BJ (cell line): ENCODE measurements around the gene ADD1. TPM values are rescaled to one million over a fixed set of nuclear protein-coding genes. Genes with fewer than 3 reads are reported as not detected.

ENCODE experiments used
- CTCF ChIA-PET: fragments of 350-600 bp; formaldehyde crosslinking; extraction: SDS; loops from one replicate; lab custom pipeline; 2021; ENCODE audit warnings: antibody characterized with exemption, inconsistent platforms; lab: Yijun Ruan, JAX
- POLR2A ChIA-PET: fragments of 300-600 bp; sonication (Branson Sonifier 250); formaldehyde crosslinking; extraction: SDS; loops from one replicate; lab custom pipeline; 2021; ENCODE audit warnings: antibody characterized with exemption; lab: Charles Lee
- DNase-seq: peaks from one replicate; pipeline ENCODE4 v3.0.0-alpha.2; 2011; ENCODE audit warnings: low read depth
- H3K27me3 ChIP-seq: 2 replicates; pipeline ENCODE4 v1.6.0; 2011; ENCODE audit warnings: low read length; ENCODE audit not compliant: control insufficient read depth, insufficient read depth
- H3K36me3 ChIP-seq: 2 replicates; pipeline ENCODE4 v1.5.1; 2011; ENCODE audit warnings: low read length; ENCODE audit not compliant: control insufficient read depth, insufficient read depth
- H3K4me3 ChIP-seq: 2 replicates; pipeline ENCODE4 v1.5.1; 2011; ENCODE audit warnings: low read depth, mild to moderate bottlenecking, control low read depth, low read length
- CTCF ChIP-seq: IDR thresholded peaks from 2 replicates; pipeline ENCODE4 v1.5.1; 2011; ENCODE audit warnings: low read depth, mild to moderate bottlenecking, control low read depth, inconsistent platforms, low read length, moderate library complexity; ENCODE audit not compliant: insufficient read depth
- polyA plus RNA-seq: library from polyadenylated mRNA; depleted of rRNA; stranded (reverse); fragments of >200 nt; gene quantifications from 2 replicates; pipeline ENCODE4 v1.2.3, GENCODE V29; 2011

Gene ADD1
- polyA plus RNA-seq, 1 experiment: 140 TPM

GRCh38 chr4:2808001-2808400, 35.6 kb upstream of the ADD1 start:
- no peak for DNase-seq
- Histone ChIP-seq H3K27me3 (no peaks in the 10 kb centered on the region), H3K36me3 (peaks cover 21% of the 10 kb centered on the region), H3K4me3 (no peak overlapping the region)
- ChIA-PET POLR2A (no interaction called here), CTCF (no interaction called here)
- no peak for TF ChIP-seq CTCF

GRCh38 chr4:2809610-2810180, 33.9 kb upstream of the ADD1 start:
- CTCF ChIA-PET: no interaction called here
- Histone ChIP-seq H3K27me3 (no peaks in the 10 kb centered on the region), H3K36me3 (peaks cover 26% of the 10 kb centered on the region), H3K4me3 (no peak overlapping the region)
- no peak for TF ChIP-seq CTCF
- POLR2A ChIA-PET: no interaction called here
- no peak for DNase-seq

GRCh38 chr4:2810388-2810787, 33.3 kb upstream of the ADD1 start:
- ChIA-PET POLR2A (no interaction called here), CTCF (no interaction called here)
- no peak for DNase-seq
- Histone ChIP-seq H3K36me3 (peaks cover 29% of the 10 kb centered on the region), H3K27me3 (no peaks in the 10 kb centered on the region), H3K4me3 (no peak overlapping the region)
- no peak for TF ChIP-seq CTCF

- DNase-seq: no peak
- CTCF ChIA-PET: interaction anchor here (1.0 to 1.1 kb wide), 2 partner anchors 12 to 49 kb away, joined by 4 to 5 read pairs; no protein-coding TSS in a partner anchor
- no peak for TF ChIP-seq CTCF
- H3K4me3 ChIP-seq: peak overlapping the region; percentile 14
- POLR2A ChIA-PET: interaction anchor here (0.6 kb wide), 1 partner anchor 11 kb away, joined by 3 read pairs; no protein-coding TSS in a partner anchor
- no peaks in the 10 kb centered on the region for H3K27me3 ChIP-seq
- peaks cover 29% of the 10 kb centered on the region for H3K36me3 ChIP-seq
Measured at GRCh38 chr4:2811830-2812611, 31.6 kb upstream of the ADD1 start.

- Histone ChIP-seq H3K4me3 (peak overlapping the region; percentile 14), H3K27me3 (no peaks in the 10 kb centered on the region), H3K36me3 (peaks cover 26% of the 10 kb centered on the region)
- POLR2A ChIA-PET: interaction anchor here (0.6 kb wide), 1 partner anchor 12 kb away, joined by 3 read pairs; no protein-coding TSS in a partner anchor
- no peak for DNase-seq
- no peak for TF ChIP-seq CTCF
- CTCF ChIA-PET: interaction anchor here (1.1 to 1.6 kb wide), 2 partner anchors 12 to 48 kb away, joined by 5 to 7 read pairs; no protein-coding TSS in a partner anchor
Measured at GRCh38 chr4:2812612-2813354, 30.9 kb upstream of the ADD1 start.
